ENCODE data around the gene PRPSAP2. TPM values are rescaled to one million over a fixed set of nuclear protein-coding genes. Genes with fewer than 3 reads are reported as not detected.

The PRPSAP2 gene
- total and polyA plus RNA-seq, 2 of the 8 experiments (the other 6 are each of a cell fraction or from before 2014, with no cell fraction given) = 28.7 to 50.5 TPM

DNA sequence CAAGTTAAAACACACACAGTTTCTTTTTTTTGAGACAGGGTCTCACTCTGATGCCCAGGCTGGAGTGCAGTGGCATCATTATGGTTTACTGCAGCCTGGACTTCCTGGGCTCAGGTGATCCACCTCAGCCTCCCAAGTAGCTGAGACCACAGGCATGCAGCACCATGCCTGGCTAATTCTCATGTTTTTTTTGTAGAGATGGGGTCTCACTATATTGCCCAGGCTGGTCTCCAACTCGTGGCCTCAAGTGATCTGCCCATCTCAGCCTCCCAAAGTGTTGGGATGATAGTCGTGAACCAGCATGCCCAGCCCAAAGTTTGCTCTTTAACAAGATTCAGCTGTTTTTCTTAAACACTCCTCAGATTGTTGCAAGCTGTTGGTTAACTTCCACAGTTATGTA lies 39.0 kb downstream of the PRPSAP2 start:
- H3K4me1 ChIP-seq (replicated peaks in 1 of 4; ENCODE audit: control insufficient read depth in 3 of 4, insufficient read depth in 4 of 4, low read length in 3 of 4) = no peaks in the 10 kb centered on the region
- no peaks in the 10 kb centered on the region; the same call in 1 of the 2 replicates for H3K23me2 ChIP-seq (ENCODE audit: low read depth, low read length)
- H2BK12ac ChIP-seq (ENCODE audit: low read depth, low read length) = no peak overlapping the region
- POLR2A ChIA-PET (ENCODE audit: partially characterized antibody) = interaction anchor here (1.2 to 1.6 kb wide), 3 partner anchors 16 to 34 kb away, joined by 3 to 4 read pairs (median 4); no protein-coding TSS in a partner anchor
- no peak overlapping the region for H3K27ac ChIP-seq (ENCODE audit: low read depth, low read length)
- H2AFZ ChIP-seq (ENCODE audit: low read length) = no peak overlapping the region
- H4K5ac ChIP-seq (ENCODE audit: insufficient read length, low read depth, low read length) = no peak overlapping the region
- H3K79me1 ChIP-seq (ENCODE audit: low read depth, low read length) = peaks cover 2% of the 10 kb centered on the region; the same call in 1 of the 2 replicates
- H3K18ac ChIP-seq (ENCODE audit: extremely low read depth, low read length) = no peak overlapping the region
- H2BK120ac ChIP-seq (replicated peaks; ENCODE audit: low read depth, low read length) = no peak overlapping the region
- TF ChIP-seq POLR2AphosphoS5 (IDR thresholded peaks at IDR 0.05; ENCODE audit: low read depth, low read length) = no peak
- no peak for TF ChIP-seq SIRT6 (IDR thresholded peaks at IDR 0.05; ENCODE audit: low read length)
- TF ChIP-seq SRF (IDR thresholded peaks at IDR 0.05; ENCODE audit: low read depth, low read length) = no peak
- no peak for TF ChIP-seq SIN3A (conservative IDR thresholded peaks at IDR 0.05 in 1 of 2, IDR thresholded peaks at IDR 0.05 in 1 of 2; ENCODE audit: low read depth in 1 of 2, low read length in 2 of 2)
- TF ChIP-seq BACH1 (IDR thresholded peaks at IDR 0.05; ENCODE audit: low read length) = no peak
- no peak for TF ChIP-seq TCF12 (IDR thresholded peaks at IDR 0.05; ENCODE audit: low read depth, low read length)
- TF ChIP-seq EP300 (IDR thresholded peaks at IDR 0.05; ENCODE audit: borderline replicate concordance in 1 of 2, low read depth in 2 of 2, low read length in 2 of 2) = no peak
- TF ChIP-seq RFX5 (IDR thresholded peaks at IDR 0.05; ENCODE audit: borderline replicate concordance, low read depth, low read length) = no peak
- no peak overlapping the region for H2BK20ac ChIP-seq (ENCODE audit: low read length)
- H3K27me3 ChIP-seq (replicated peaks in 1 of 4; ENCODE audit: control insufficient read depth in 3 of 4, extremely low read depth in 1 of 4, insufficient read depth in 3 of 4, low read length in 3 of 4) = no peaks in the 10 kb centered on the region
- 81% methylated on average over 2 of the region's 2 CpGs; no CpG with 5 or more reads in 1 of the 2 experiments for WGBS, 2 experiments (ENCODE audit: extremely low coverage in 1 of 2, insufficient coverage in 1 of 2, insufficient read length in 1 of 2, insufficient replicate concordance in 2 of 2, low coverage in 1 of 2, low lambda C conversion rate in 2 of 2, missing lambda C conversion rate in 1 of 2)
- H3K9ac ChIP-seq (replicated peaks in 1 of 4; ENCODE audit: extremely low read depth in 1 of 4, low read depth in 3 of 4, low read length in 3 of 4) = no peak overlapping the region
- no peak overlapping the region for H4K8ac ChIP-seq (ENCODE audit: extremely low read depth, insufficient read depth, low read length)
- no peak overlapping the region for H3K14ac ChIP-seq (ENCODE audit: insufficient read length)
- no peak overlapping the region for H4K91ac ChIP-seq (replicated peaks; ENCODE audit: insufficient read length, low read length)
- H3K4me3 ChIP-seq (ENCODE audit: extremely low read depth in 1 of 4, insufficient read depth in 2 of 4, low read depth in 3 of 4, low read length in 4 of 4) = no peak overlapping the region
- no peak overlapping the region for H2BK15ac ChIP-seq (ENCODE audit: low read length)
- no peak overlapping the region for H3K4me2 ChIP-seq (ENCODE audit: insufficient read depth in 1 of 2, low read depth in 2 of 2, low read length in 2 of 2)
- H2BK5ac ChIP-seq (ENCODE audit: low read depth, low read length) = no peak overlapping the region
- H4K20me1 ChIP-seq (replicated peaks in 1 of 2; ENCODE audit: control insufficient read depth in 1 of 2, insufficient read depth in 2 of 2, low read length in 2 of 2) = no peaks in the 10 kb centered on the region
- FAIRE-seq (no peak), DNase-seq (ENCODE audit: low read depth in 1 of 2, low spot score in 2 of 2) (no peak)
- peaks cover 3 to 19% (median 9%) of the 10 kb centered on the region in 4 experiments; a peak in 5 of 8 replicates for H3K36me3 ChIP-seq (ENCODE audit: control insufficient read depth in 2 of 4, insufficient read depth in 4 of 4, low read length in 3 of 4)
- H3K23ac ChIP-seq (ENCODE audit: insufficient read length) = no peak overlapping the region
- no peaks in the 10 kb centered on the region; a peak in 1 of 4 replicates for H3K79me2 ChIP-seq (ENCODE audit: control insufficient read depth in 1 of 2, insufficient read depth in 2 of 2, low read length in 2 of 2)
- H3K56ac ChIP-seq (replicated peaks; ENCODE audit: insufficient read length, low read depth, low read length) = no peak overlapping the region
- H3K4ac ChIP-seq (replicated peaks; ENCODE audit: insufficient read length, low read depth, low read length) = no peak overlapping the region
- CTCF ChIA-PET (ENCODE audit: partially characterized antibody) = interaction anchor here (1.1 to 1.8 kb wide), 3 partner anchors 9 to 271 kb away, joined by 3 to 4 read pairs (median 4); no protein-coding TSS in a partner anchor
- no peaks in the 10 kb centered on the region for H3K9me3 ChIP-seq (ENCODE audit: insufficient read depth in 2 of 2, low read depth in 1 of 2, low read length in 1 of 2)
- no peak overlapping the region for H2AK5ac ChIP-seq (ENCODE audit: low read depth, low read length)

Data from H1 (cell line).